Keratinocyte (primary cell): Measurements from ENCODE around the gene USP9X.

Experiments used
- EZH2 ChIP-seq: IDR thresholded peaks from one replicate; pipeline ENCODE4 v1.6.1; 2012; ENCODE audit warnings: inconsistent platforms, mild to moderate bottlenecking, low read length, moderate library complexity
- TF ChIP-seq, protein P1 (sequence below), 3 experiments: IDR thresholded peaks in 1 of 3; conservative IDR thresholded peaks in 1 of 3; optimal IDR thresholded peaks in 1 of 3; 2 replicates in 2 of 3; 3 replicates in 1 of 3; pipeline versions ENCODE3 to v1.5.1; 2011; ENCODE audit warnings: low read length in 3 of 3, mild to moderate bottlenecking in 3 of 3, moderate library complexity in 2 of 3, control low read depth in 1 of 3, inconsistent platforms in 1 of 3; ENCODE audit not compliant: insufficient read depth in 2 of 3; ENCODE audit errors: extremely low read depth in 1 of 3

DNA sequence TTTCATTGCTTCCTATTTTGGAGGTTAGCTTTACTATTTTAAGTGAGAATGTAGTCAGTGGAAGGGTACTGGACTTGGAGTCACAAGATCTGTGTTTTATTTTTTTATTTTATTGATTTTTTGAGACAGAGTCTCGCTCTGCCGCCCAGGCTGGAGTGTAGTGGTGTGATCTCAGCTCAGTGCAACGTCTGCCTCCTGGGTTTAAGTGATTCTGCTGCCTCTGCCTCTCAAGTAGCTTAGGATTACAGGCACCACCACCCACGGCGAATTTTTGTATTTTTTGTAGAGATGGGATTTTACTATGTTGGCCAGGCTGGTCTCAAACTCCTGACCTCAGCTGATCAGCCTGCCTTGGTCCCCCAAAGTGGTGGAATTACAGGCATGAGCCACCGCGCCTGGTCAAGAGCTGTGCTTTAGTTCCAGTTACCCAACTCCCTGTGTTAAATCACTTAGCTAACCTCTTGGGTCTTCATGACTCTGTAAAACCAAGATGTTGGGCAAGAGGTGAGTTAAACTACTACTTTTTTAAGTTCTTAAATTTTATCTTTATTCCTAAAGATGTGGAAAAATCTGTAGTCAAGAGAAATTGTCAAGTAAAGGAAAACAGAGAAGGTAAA, 11.2 kb downstream of the USP9X start:
- TF ChIP-seq, protein P1, sequence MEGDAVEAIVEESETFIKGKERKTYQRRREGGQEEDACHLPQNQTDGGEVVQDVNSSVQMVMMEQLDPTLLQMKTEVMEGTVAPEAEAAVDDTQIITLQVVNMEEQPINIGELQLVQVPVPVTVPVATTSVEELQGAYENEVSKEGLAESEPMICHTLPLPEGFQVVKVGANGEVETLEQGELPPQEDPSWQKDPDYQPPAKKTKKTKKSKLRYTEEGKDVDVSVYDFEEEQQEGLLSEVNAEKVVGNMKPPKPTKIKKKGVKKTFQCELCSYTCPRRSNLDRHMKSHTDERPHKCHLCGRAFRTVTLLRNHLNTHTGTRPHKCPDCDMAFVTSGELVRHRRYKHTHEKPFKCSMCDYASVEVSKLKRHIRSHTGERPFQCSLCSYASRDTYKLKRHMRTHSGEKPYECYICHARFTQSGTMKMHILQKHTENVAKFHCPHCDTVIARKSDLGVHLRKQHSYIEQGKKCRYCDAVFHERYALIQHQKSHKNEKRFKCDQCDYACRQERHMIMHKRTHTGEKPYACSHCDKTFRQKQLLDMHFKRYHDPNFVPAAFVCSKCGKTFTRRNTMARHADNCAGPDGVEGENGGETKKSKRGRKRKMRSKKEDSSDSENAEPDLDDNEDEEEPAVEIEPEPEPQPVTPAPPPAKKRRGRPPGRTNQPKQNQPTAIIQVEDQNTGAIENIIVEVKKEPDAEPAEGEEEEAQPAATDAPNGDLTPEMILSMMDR (optimal IDR thresholded peaks at IDR 0.05 in 1 of 3, IDR thresholded peaks at IDR 0.05 in 1 of 3, conservative IDR thresholded peaks at IDR 0.05 in 1 of 3; ENCODE audit: extremely low read depth in 1 of 3, insufficient read depth in 2 of 3, low read length in 3 of 3): no peak
- TF ChIP-seq EZH2: no peak
